Fibroblast of lung (primary cell): ENCODE results near the gene TAX1BP1.

Experiments
- EZH2 ChIP-seq: IDR thresholded peaks from 2 replicates; pipeline ENCODE4 v1.5.1; 2012; ENCODE audit warnings: low read length, control low read depth, mild to moderate bottlenecking; ENCODE audit errors: missing control alignments
- TF ChIP-seq, protein P1 (sequence below), 2 donors: IDR thresholded peaks in 1 of 2; conservative IDR thresholded peaks in 1 of 2; 1 replicate in 1 of 2; 2 replicates in 1 of 2; pipeline ENCODE4 v1.5.1; 2011 to 2012; ENCODE audit warnings: low read length in 2 of 2, control low read depth in 1 of 2, inconsistent platforms in 1 of 2, low read depth in 1 of 2, mild to moderate bottlenecking in 1 of 2

DNA sequence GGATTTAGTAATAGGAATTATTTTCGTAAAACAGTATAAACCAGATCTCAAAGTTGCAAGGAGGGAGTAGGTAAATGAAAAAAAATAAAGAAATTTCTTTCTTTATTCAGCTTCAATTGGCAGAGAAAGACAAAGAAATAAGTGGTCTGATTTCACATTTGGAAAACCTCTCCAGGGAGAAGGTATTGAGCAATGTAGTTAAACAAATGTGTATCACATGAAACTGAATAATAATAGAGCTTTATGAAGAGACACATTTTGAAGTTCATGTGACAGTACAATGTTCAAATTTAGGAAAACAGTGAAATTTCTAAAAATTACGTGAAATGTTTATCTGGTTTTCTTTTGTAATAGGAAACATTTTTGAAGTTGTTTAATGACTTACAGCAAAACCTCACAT, 63.0 kb downstream of the TAX1BP1 start:
- TF ChIP-seq, protein P1, sequence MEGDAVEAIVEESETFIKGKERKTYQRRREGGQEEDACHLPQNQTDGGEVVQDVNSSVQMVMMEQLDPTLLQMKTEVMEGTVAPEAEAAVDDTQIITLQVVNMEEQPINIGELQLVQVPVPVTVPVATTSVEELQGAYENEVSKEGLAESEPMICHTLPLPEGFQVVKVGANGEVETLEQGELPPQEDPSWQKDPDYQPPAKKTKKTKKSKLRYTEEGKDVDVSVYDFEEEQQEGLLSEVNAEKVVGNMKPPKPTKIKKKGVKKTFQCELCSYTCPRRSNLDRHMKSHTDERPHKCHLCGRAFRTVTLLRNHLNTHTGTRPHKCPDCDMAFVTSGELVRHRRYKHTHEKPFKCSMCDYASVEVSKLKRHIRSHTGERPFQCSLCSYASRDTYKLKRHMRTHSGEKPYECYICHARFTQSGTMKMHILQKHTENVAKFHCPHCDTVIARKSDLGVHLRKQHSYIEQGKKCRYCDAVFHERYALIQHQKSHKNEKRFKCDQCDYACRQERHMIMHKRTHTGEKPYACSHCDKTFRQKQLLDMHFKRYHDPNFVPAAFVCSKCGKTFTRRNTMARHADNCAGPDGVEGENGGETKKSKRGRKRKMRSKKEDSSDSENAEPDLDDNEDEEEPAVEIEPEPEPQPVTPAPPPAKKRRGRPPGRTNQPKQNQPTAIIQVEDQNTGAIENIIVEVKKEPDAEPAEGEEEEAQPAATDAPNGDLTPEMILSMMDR (conservative IDR thresholded peaks at IDR 0.05 in 1 of 2, IDR thresholded peaks at IDR 0.05 in 1 of 2; ENCODE audit: low read depth in 1 of 2, low read length in 2 of 2): no peak
- TF ChIP-seq EZH2: no peak
